HPDE6-E6E7 (cell line): ENCODE data around the gene WSB1.

ENCODE experiments used
- DNase-seq: peaks from one replicate; pipeline ENCODE4 v3.0.0; 2011; ENCODE audit warnings: missing footprints; ENCODE audit errors: extremely low spot score

WSB1 gene

DNA sequence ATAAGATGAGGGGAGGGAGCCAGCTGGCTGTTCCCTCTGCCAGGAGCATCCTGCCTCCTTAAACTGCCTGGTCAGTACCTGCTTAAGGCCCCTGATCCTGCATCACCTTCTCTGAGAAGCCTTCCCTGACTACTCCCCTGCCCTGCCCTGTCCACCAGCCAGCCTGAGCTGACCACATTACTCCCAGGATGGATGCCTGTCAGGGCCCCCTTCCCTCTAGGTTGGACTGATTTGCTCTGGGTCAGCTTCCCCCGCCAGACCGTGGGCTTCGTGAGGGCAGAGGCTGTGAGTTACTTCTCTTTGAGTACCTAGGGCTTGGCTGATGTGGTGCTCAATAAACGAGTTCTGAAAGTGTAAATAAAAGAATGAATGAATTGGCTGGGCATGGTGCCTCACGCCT is 63.3 kb downstream of the WSB1 start:
- no peak for DNase-seq

DNA sequence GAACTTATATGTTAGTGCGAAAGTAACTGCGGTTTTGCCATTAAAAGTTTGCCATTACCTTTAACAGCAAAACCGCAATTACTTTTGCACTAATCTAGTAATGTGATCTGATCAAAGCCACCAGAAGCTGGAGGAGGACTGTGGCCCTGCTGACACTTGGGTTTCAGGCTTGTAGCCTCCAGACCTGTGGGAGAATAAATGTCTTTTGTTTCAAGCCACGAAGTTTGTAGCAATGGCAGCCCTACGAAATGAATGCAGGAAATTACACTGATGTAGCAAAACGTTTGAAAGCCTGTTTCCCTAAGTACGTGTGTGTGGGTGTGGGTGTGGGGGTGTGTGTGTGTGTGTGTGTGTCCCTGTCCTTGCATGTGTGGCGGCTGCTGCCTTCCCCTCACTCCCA is 66.6 kb downstream of the WSB1 start:
- no peak for DNase-seq

DNA sequence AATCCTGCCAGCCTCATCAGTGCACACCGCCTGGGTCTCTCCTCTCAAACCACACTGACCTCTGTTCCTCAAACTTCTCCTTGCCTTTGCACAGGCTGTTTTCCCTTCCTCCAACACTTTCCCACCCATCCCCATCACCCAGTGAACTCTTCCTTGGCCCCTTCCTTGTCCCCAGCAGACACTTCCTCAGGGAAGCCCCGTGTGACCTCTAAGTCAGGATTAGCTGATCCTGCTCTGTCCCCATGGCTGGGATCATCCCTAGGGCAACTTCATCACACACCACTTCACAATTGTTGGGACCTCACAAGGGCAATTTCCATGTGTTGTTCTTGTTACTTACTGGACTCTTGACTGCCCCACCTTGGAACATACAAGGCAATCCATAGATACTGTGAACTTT is 67.8 kb downstream of the WSB1 start:
- no peak for DNase-seq

DNA sequence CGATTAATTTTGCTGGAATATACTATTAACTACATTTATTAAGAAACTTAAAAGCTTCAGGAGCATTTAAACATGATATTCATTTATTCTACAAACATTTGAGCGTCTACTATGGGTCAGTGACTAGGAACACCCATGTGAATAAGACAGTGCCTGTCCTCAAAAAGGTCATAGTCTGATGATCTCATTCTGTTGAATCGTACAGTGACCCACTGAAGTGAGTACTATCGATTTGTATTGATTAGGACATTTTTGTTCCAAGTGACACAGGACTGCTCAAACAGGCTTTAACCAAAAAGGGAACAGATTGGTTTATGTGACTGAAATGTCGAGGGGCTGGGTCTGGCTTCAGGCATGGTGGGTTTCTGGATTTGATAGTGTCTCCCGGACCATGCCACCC is 68.6 kb downstream of the WSB1 start:
- DNase-seq = no peak

DNA sequence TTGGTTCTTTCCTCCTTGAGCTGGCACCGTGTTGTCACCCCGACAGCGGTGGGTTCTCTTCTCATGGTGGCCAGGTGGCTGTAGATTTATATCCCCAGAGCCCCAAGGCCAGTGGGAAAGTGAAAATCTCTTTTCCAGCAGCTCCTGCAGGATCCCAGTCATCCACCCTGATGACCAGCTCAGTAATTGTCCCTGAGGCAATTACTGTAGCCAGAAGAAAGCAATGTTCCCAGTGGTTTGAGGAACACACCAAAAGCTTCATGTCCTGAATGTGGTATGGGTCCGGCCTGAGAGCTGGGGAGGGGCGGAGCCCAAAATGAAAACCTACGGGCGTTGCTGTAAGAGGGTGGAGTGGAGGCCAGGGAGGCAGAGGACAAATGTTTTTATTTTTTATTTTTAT is 69.0 kb downstream of the WSB1 start:
- DNase-seq = no peak

DNA sequence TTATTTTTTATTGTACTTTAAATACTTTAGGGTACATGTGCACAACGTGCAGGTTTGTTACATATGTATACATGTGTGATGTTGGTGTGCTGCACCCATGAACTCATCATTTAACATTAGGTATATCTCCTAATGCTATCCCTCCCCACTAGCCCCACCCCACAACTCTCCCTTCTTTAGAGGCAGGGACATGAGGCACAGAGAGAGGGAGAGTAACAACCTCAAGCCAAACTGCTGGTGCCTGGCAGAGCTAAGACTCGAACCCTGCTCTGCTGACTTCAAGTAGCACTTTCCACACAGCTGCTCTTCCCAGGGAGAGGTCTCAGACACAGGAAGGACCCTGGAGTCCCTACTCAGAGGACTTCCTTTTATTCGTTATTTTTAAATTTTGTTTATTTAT is 69.4 kb downstream of the WSB1 start:
- DNase-seq = no peak
